ENCODE results near the gene CCNA1.

- TF ChIP-seq, protein P1, sequence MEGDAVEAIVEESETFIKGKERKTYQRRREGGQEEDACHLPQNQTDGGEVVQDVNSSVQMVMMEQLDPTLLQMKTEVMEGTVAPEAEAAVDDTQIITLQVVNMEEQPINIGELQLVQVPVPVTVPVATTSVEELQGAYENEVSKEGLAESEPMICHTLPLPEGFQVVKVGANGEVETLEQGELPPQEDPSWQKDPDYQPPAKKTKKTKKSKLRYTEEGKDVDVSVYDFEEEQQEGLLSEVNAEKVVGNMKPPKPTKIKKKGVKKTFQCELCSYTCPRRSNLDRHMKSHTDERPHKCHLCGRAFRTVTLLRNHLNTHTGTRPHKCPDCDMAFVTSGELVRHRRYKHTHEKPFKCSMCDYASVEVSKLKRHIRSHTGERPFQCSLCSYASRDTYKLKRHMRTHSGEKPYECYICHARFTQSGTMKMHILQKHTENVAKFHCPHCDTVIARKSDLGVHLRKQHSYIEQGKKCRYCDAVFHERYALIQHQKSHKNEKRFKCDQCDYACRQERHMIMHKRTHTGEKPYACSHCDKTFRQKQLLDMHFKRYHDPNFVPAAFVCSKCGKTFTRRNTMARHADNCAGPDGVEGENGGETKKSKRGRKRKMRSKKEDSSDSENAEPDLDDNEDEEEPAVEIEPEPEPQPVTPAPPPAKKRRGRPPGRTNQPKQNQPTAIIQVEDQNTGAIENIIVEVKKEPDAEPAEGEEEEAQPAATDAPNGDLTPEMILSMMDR (IDR thresholded peaks at IDR 0.05), result no peak
- TF ChIP-seq POLR2AphosphoS5 (IDR thresholded peaks at IDR 0.05; ENCODE audit: low read depth, low read length), result no peak
- no peak for TF ChIP-seq REST (IDR thresholded peaks at IDR 0.05; ENCODE audit: insufficient read depth in 1 of 2, low read depth in 2 of 2, low read length in 1 of 2)
- no peak for TF ChIP-seq TCF7L2 (IDR thresholded peaks at IDR 0.05; ENCODE audit: low read depth, low read length)
Measured at GRCh38 chr13:36430247-36431203, 1.8 kb upstream of the CCNA1 start.

All from Panc1 (cell line).